IPS DF 6.9 (cell line): Measurements from ENCODE around the gene NEGR1.

Source experiments
- DNase-seq: peaks from one replicate; pipeline ENCODE4 v3.0.0-alpha.2; 2013; ENCODE audit warnings: low read depth, low spot score
- H3K27ac ChIP-seq: one replicate; pipeline ENCODE4 v1.5.1; 2013; ENCODE audit warnings: low read length, control low read depth
- H3K27me3 ChIP-seq: 2 replicates; pipeline ENCODE4 v1.6.1; 2013; ENCODE audit warnings: mild to moderate bottlenecking, low read length; ENCODE audit not compliant: control insufficient read depth, insufficient read depth
- H3K36me3 ChIP-seq: 2 replicates; pipeline ENCODE4 v1.6.1; 2013; ENCODE audit warnings: low read length; ENCODE audit not compliant: control insufficient read depth, insufficient read depth
- H3K4me1 ChIP-seq: 2 replicates; pipeline ENCODE4 v1.6.1; 2013; ENCODE audit warnings: low read length; ENCODE audit not compliant: control insufficient read depth, insufficient read depth
- H3K4me3 ChIP-seq: 2 replicates; pipeline ENCODE4 v1.5.1; 2013; ENCODE audit warnings: mild to moderate bottlenecking, low read length
- H3K9me3 ChIP-seq: 2 replicates; pipeline ENCODE4 v1.6.1; 2013; ENCODE audit warnings: low read length, inconsistent platforms; ENCODE audit not compliant: control insufficient read depth, insufficient read depth
- WGBS: extraction: QIAGEN DNeasy Blood & Tissue Kit; methylation state at CpG from one replicate; pipeline ENCODE4 v1.1.7; 2013; ENCODE audit warnings: mixed read lengths, missing lambda C conversion rate; ENCODE audit not compliant: insufficient read length, insufficient coverage; 5-methylcytosine and 5-hydroxymethylcytosine counted together

The NEGR1 gene

DNA sequence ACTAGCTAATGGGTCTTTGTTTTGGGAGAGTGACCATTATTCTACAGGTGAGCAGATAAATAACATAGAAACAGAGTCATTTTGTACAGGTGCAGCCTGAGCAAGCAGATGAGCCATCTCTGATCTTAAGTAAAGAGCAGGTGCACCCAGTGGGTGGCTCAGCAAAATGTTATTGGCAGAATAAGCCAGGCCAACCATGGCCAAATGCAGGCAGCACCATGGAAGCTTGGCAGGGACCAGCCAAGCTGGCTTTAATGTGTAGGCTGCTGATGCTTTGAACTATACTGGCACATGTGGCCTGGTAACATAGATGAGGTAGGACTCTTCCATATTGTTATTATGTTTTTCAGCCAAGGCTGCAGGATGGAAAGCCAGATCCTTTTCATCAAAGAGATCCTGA is 648.2 kb downstream of the NEGR1 start:
- Histone ChIP-seq H3K9me3 (no peaks in the 10 kb centered on the region), H3K27ac (no peak overlapping the region), H3K36me3 (no peaks in the 10 kb centered on the region), H3K27me3 (no peaks in the 10 kb centered on the region), H3K4me1 (no peaks in the 10 kb centered on the region), H3K4me3 (no peak overlapping the region)
- no peak for DNase-seq

DNA sequence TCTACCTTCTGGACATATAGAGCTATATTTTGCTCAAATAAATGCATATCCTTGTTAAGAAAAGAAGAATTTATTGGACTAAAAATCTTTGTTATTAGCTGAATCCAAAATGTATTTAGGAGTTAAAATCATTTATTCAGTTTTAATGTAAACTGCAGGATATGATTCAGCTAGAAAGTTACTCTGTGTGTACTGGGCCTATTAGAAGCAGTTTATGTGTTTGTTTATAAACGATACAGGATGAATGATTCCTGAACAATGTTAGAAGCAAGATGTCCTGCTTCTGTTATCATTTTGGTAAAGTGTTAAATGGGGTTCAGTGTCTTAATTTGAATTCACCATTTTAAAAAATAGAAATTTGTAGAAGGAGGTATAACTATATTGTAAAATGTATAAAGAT is 652.3 kb downstream of the NEGR1 start:
- WGBS: no CpG with 5 or more reads among the region's 1 CpG

DNA sequence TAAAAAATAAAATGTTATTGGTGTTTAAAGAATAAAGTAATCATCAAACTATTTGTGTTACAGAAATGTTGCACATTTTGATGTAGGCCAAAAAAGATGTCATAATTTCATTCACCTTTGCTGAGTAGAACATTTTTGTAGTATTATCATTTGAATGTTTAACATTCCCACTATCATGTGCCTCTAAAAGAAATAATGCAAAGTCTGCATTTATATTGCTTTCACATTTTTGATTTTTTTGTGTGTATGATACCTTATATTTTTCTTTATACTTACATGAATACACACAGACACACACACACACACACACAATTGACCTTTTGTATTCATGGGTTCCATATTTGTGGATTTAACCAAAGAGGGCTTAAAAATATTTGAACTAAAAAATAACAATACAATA is 657.3 kb downstream of the NEGR1 start:
- H3K4me3 ChIP-seq: no peak overlapping the region
- H3K9me3 ChIP-seq: no peaks in the 10 kb centered on the region
- H3K27me3 ChIP-seq: no peaks in the 10 kb centered on the region
- DNase-seq: no peak
- H3K27ac ChIP-seq: no peak overlapping the region
- H3K4me1 ChIP-seq: no peaks in the 10 kb centered on the region
- no peaks in the 10 kb centered on the region for H3K36me3 ChIP-seq

More for the DNA sequence above, 652.3 kb downstream of the NEGR1 start:
- Histone ChIP-seq H3K9me3 (no peaks in the 10 kb centered on the region), H3K36me3 (no peaks in the 10 kb centered on the region), H3K27ac (no peak overlapping the region), H3K4me3 (no peak overlapping the region), H3K27me3 (no peaks in the 10 kb centered on the region), H3K4me1 (no peaks in the 10 kb centered on the region)
- DNase-seq: no peak

DNA sequence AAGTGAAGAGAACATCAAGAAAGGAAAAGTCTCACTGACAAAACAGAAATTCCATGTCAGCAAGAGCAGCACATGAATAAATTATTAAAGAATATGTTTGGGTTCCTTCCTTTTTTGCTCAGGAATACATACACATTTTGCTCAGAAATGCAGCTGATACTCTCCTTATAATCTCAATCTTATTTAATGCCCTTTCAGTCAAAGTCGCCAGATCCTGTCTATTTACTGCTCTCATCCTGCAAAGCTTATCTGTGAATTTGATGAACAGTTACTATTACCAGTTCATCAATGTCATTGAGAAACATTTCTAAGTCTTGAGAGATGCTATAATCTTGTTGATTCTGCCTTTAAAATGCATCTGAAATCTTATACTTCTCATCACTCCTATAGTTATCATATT is 658.5 kb downstream of the NEGR1 start:
- H3K27ac ChIP-seq: no peak overlapping the region
- DNase-seq: no peak
- H3K27me3 ChIP-seq: no peaks in the 10 kb centered on the region
- no peak overlapping the region for H3K4me3 ChIP-seq
- H3K4me1 ChIP-seq: no peaks in the 10 kb centered on the region
- no CpG with 5 or more reads among the region's 1 CpG for WGBS
- no peaks in the 10 kb centered on the region for H3K9me3 ChIP-seq
- no peaks in the 10 kb centered on the region for H3K36me3 ChIP-seq

DNA sequence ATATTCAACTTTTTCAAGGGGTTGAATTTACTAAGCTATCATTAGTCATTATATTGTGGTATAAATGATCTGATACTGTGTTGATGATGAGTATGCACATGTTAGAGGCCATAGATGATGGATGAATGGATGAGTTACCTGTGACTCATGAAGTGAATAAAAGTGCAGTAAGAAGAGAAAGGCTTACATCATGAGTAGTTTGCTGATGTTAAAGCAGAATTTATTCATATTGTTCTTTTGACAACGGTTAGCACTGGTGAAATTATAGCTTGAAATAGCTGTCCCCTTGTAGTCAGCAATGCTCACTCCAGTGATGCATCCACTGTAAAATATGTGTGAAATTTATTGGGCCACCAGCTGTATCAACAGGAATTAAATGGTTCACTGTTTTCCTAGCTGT is 660.6 kb downstream of the NEGR1 start:
- no peak overlapping the region for H3K27ac ChIP-seq

DNA sequence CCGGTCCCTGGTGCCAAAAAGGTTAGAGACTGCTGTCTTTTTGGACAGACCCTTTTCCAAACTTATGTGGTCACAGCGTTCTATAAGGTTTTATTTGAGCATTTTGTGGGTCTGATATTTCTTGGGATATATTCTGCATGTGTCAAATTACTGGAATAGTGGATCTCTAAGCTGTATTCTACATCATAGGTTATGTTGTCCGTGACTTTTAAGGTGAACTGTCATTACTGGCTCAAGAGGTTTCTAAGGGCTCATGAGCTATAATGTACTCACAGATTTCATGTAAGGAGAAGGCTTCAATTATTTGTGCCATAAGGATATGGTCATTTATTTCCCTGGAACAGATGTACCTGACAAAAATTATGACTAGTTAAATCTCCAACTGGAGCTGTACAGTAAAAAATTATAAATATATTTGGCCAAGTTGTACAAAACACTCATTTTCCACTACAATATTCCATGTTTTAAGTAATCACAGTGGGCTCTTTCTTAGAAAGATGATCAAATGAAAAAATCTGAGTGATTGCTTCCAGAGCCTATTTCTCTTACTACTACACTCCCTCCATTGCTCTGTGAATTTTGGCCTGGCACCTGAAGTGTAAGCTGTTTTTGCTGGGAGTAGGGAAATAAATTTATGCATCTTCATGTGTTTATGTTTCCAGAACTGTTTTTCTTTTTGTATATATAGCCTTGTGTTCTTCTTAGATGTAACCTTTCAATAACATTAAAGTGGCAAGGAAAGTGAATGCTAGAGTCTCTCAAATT is 663.4 kb downstream of the NEGR1 start:
- no CpG with 5 or more reads among the region's 3 CpGs for WGBS
- Histone ChIP-seq H3K9me3 (no peaks in the 10 kb centered on the region), H3K36me3 (no peaks in the 10 kb centered on the region), H3K4me1 (no peaks in the 10 kb centered on the region), H3K27me3 (no peaks in the 10 kb centered on the region), H3K4me3 (no peak overlapping the region), H3K27ac (no peak overlapping the region)
- no peak for DNase-seq

More for the DNA sequence above, 660.6 kb downstream of the NEGR1 start:
- no peak for DNase-seq
- H3K4me3 ChIP-seq: no peak overlapping the region
- H3K4me1 ChIP-seq: no peaks in the 10 kb centered on the region
- H3K27me3 ChIP-seq: no peaks in the 10 kb centered on the region
- no peaks in the 10 kb centered on the region for H3K36me3 ChIP-seq
- no CpG with 5 or more reads among the region's 1 CpG for WGBS
- no peaks in the 10 kb centered on the region for H3K9me3 ChIP-seq

DNA sequence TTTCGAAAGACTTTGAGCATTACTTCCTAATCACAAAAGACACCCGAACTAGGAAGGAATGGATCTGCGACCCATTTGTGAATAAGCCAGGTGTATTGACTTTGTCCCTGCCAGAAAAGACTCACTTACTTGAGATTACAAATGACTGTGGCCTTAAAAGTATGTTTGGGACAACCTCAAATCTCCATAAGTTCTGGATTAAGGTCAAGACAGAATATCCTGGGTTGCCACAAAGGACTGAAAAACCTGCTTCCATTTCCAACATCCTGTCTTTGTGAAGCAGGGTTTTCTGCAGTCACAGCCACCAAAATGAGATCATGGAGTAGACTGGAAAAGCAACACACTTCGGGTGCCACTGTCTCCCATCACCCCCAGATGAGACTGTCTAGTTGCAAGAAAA is 664.1 kb downstream of the NEGR1 start:
- Histone ChIP-seq H3K36me3 (no peaks in the 10 kb centered on the region), H3K27ac (no peak overlapping the region), H3K27me3 (no peaks in the 10 kb centered on the region), H3K9me3 (no peaks in the 10 kb centered on the region), H3K4me1 (no peaks in the 10 kb centered on the region), H3K4me3 (no peak overlapping the region)
- no CpG with 5 or more reads among the region's 4 CpGs for WGBS
- no peak for DNase-seq

DNA sequence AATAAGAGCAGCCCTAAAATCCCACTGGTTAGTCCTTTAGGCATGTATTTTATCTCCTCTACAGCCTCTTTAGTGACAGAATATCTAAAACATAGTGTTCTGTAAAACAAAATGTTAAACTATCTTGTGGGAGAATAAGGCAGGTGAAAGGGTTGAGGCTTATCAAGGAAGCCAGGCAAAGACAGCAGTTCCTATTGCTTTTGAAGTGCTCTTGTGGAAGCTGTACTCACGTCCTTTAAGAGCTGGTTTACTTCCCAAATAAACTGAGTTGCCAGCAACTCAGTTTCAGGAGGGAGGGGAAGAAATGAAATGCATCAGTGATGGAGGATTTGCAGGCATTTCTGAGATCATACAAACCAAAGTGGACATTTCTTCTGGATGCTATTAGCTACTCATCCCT is 671.9 kb downstream of the NEGR1 start:
- H3K4me1 ChIP-seq: no peaks in the 10 kb centered on the region; the same call in 1 of the 2 replicates
- no peak overlapping the region for H3K4me3 ChIP-seq
- H3K27me3 ChIP-seq: no peaks in the 10 kb centered on the region
- WGBS: no CpG with 5 or more reads among the region's 1 CpG
- no peaks in the 10 kb centered on the region for H3K9me3 ChIP-seq
- H3K27ac ChIP-seq: no peak overlapping the region
- H3K36me3 ChIP-seq: no peaks in the 10 kb centered on the region
- no peak for DNase-seq

DNA sequence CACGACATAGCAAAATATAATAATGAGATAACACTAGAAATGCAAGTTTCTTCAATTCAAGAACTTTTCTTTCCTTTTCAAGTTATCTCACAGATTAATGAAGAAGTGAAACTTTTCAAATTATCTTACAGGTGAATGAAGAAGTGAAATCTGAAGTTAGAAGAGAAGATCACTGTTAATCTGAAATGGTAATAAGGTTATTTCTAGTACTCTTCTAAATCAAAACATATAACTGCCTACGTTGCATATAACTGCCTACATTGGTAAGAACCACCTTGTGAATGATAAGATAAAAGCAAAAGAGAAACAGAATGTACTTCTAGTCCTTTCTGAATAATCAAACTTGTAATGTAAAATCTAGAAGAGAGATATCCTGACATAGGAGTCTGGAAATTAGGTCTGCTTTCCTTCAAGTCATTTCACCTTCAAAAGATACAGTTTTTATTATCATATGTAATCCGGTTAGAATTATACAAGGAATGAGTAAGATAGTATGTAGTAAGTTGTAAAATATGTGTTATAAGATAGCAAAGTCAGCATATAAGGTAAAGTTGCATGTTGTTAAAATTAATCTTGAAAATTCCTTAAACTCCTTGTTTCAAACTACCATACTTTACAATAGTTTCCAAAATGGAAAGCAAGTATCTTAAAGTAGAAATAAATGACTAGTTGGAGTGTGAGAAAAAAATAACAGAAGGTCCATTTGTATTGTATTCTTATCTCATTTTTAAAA is 679.1 kb downstream of the NEGR1 start:
- Histone ChIP-seq H3K27me3 (no peaks in the 10 kb centered on the region), H3K27ac (no peak overlapping the region), H3K9me3 (no peaks in the 10 kb centered on the region), H3K4me3 (no peak overlapping the region), H3K4me1 (no peaks in the 10 kb centered on the region), H3K36me3 (no peaks in the 10 kb centered on the region)
- WGBS: 100% methylated on average over 1 of the region's 3 CpGs
- DNase-seq: no peak

DNA sequence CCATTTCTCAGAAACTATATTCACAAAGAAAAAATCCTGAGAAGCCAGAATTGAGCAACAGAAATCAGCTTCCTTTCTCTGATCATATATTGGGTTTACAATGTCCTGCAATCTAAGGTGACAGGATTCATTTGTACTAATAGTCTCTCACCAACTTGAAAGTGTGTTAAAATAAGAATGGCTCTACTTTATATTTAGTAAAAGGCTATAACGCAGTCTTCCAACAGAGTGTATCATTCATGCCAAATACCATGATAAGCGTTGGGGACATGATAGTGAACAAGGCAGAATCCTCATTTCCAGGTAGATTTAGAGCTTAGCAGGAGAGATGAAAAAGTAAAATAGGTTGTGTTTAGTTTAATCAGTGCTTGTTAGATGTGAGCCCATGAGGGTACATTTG is 682.3 kb downstream of the NEGR1 start:
- DNase-seq: no peak
- H3K36me3 ChIP-seq: no peaks in the 10 kb centered on the region
- H3K4me1 ChIP-seq: no peaks in the 10 kb centered on the region
- H3K27me3 ChIP-seq: no peaks in the 10 kb centered on the region
- no CpG with 5 or more reads among the region's 2 CpGs for WGBS
- H3K27ac ChIP-seq: no peak overlapping the region
- no peaks in the 10 kb centered on the region for H3K9me3 ChIP-seq
- H3K4me3 ChIP-seq: no peak overlapping the region

DNA sequence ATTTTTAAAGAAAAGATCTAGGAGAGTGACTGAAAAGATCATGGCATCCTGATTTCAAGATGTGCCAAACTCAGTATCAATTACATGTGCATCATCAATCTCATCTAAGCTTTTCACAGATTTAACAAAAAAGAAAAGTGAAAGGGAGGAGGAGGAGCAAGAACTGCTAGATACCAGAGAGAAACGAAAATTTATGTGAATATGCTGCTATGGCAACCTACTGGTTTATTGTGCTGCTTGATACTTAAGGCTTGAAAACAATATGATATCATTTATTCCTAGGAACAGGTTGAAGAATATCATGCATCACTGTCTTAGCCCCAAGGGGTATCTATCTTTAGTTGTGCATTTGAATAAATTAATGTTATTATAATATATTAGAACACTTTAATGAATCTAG is 683.0 kb downstream of the NEGR1 start:
- no peak overlapping the region for H3K4me3 ChIP-seq
- H3K27ac ChIP-seq: no peak overlapping the region
- no peak for DNase-seq
- no peaks in the 10 kb centered on the region for H3K27me3 ChIP-seq
- WGBS: no CpG with 5 or more reads among the region's 1 CpG
- H3K9me3 ChIP-seq: no peaks in the 10 kb centered on the region
- no peaks in the 10 kb centered on the region for H3K36me3 ChIP-seq
- no peaks in the 10 kb centered on the region for H3K4me1 ChIP-seq
